Measurements from ENCODE around the gene ZNF362. TPM values are rescaled to one million over a fixed set of nuclear protein-coding genes. Genes with fewer than 3 reads are reported as not detected.

ZNF362 gene
- total and polyA plus RNA-seq, 10 of the 15 experiments (the other 5 are each of a cell fraction or from before 2014, with no cell fraction given): 0.74 to 22.8 (median 7.4) TPM

DNA sequence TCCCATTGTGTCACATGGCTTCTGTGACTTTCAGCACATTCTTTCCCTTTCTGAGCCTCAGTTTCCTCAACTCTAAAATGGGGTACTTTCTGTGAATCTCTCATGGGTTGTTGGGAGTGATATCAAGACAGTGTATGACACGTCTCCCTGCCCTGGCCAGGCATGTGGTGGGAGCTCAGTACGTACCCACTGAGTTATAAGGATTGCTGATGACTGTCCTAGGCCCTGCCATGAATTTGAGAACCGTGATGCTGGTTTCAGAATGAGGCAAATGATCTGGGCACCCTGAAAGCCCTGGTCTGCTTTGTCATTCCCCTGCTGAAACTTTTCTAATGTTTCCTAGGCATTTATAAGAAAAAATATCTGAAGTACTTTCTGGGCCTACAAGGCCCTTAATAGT lies 3.6 kb downstream of the ZNF362 start (continued):
- TF ChIP-seq ZBTB4 (CRISPR knock-in tag; IDR thresholded peaks at IDR 0.05) (no peak), NFYA (IDR thresholded peaks at IDR 0.05; ENCODE audit: borderline replicate concordance, low read depth, low read length) (no peak), BMI1 (IDR thresholded peaks at IDR 0.05; ENCODE audit: borderline replicate concordance) (no peak), NR2C2 (IDR thresholded peaks at IDR 0.05; ENCODE audit: borderline replicate concordance, control insufficient read depth, insufficient read length, low read depth) (no peak), ZNF24 (IDR thresholded peaks at IDR 0.05) (no peak), EED (IDR thresholded peaks at IDR 0.05; ENCODE audit: low read depth) (no peak)

GRCh38 chr1:33260439-33260838 lies 4.1 kb downstream of the ZNF362 start:
- peak overlapping the region; percentile 58 for H3K27ac ChIP-seq (ENCODE audit: control insufficient read depth, insufficient read depth)
- RAD21 ChIA-PET (ENCODE audit: unreplicated experiment): interaction anchor here (0.8 kb wide), 1 partner anchor 35 kb away, joined by 3 read pairs; no protein-coding TSS in a partner anchor
- CTCF ChIA-PET: interaction anchor here (1.4 to 1.8 kb wide), 3 partner anchors 11 to 211 kb away, joined by 4 to 6 read pairs (median 4); no protein-coding TSS in a partner anchor
- H3K4me1 ChIP-seq (ENCODE audit: control insufficient read depth, insufficient read depth, low read length): peaks cover 29% of the 10 kb centered on the region
- TF ChIP-seq EP300 (IDR thresholded peaks at IDR 0.05; ENCODE audit: borderline replicate concordance in 1 of 2, control insufficient read depth in 1 of 2, low read depth in 2 of 2, low read length in 2 of 2) (peak in 1 of 2 experiments; percentile 38; a peak in 1 of 4 replicates), NRF1 (conservative IDR thresholded peaks at IDR 0.05; ENCODE audit: low read depth, low read length) (no peak), ZSCAN29 (IDR thresholded peaks at IDR 0.05) (peak; percentile 96), TCF12 (IDR thresholded peaks at IDR 0.05; ENCODE audit: low read depth, low read length) (peak; percentile 66; the same call in 1 of the 2 replicates), MTA2 (IDR thresholded peaks at IDR 0.05; ENCODE audit: low read depth) (peak; percentile 44; the same call in 1 of the 2 replicates), HSF1 (IDR thresholded peaks at IDR 0.05; ENCODE audit: low read depth, low read length) (no peak), TCF3 (IDR thresholded peaks at IDR 0.05; ENCODE audit: borderline replicate concordance, insufficient read depth, low read depth, low read length) (peak; percentile 29; the same call in 1 of the 2 replicates)
- intact Hi-C loops (cut with micrococcal nuclease; ENCODE audit: unreplicated experiment): no loop called here
- no peaks in the 10 kb centered on the region for H3K9me3 ChIP-seq (replicated peaks; ENCODE audit: control insufficient read depth, insufficient read depth, low read length)
- POLR2A ChIA-PET: interaction anchor here (1.0 kb wide), 1 partner anchor 91 kb away, joined by 3 read pairs; no protein-coding TSS in a partner anchor
- SMC1A ChIA-PET (ENCODE audit: uncharacterized antibody, unreplicated experiment): interaction anchor here (1.0 to 1.6 kb wide), 5 partner anchors 14 to 211 kb away, joined by 3 to 4 read pairs (median 3); no protein-coding TSS in a partner anchor
- H3K79me2 ChIP-seq (ENCODE audit: control insufficient read depth, insufficient read depth, low read length): peaks cover 30% of the 10 kb centered on the region
- no TSS peak for BruUV-seq (replicated peaks)
- DNase-seq (ENCODE audit: low read depth, low spot score) (no peak), FAIRE-seq (no peak), ATAC-seq (peak; percentile 31)
- H3K9ac ChIP-seq (ENCODE audit: control insufficient read depth, insufficient read depth, low read length): peak overlapping the region; percentile 43; the same call in 1 of the 2 replicates
- H3K4me2 ChIP-seq (ENCODE audit: control insufficient read depth, insufficient read depth): peak overlapping the region; percentile 89; the same call in 1 of the 2 replicates
- no peaks in the 10 kb centered on the region for H4K20me1 ChIP-seq (ENCODE audit: control insufficient read depth, insufficient read depth)
- H3K27me3 ChIP-seq (replicated peaks in 1 of 2; ENCODE audit: control insufficient read depth in 2 of 2, insufficient read depth in 2 of 2, low read length in 1 of 2): no peaks in the 10 kb centered on the region
- H2AFZ ChIP-seq (ENCODE audit: control insufficient read depth, low read depth, low read length): no peak overlapping the region
- WGBS (ENCODE audit: insufficient coverage, insufficient replicate concordance, low lambda C conversion rate, missing lambda C conversion rate): 83% methylated on average over 5 of the region's 5 CpGs
- H3K4me3 ChIP-seq: no peak overlapping the region
- no peaks in the 10 kb centered on the region for H3K36me3 ChIP-seq (ENCODE audit: control insufficient read depth in 2 of 2, insufficient read depth in 2 of 2, low read length in 1 of 2)
- in situ Hi-C loops (cut with MboI): no loop called here

All from GM12878 (cell line).